GM20000 (cell line): ENCODE data around the gene HMGN4.

Source experiments
- DNase-seq: peaks from one replicate; pipeline ENCODE4 v3.0.0; 2012; ENCODE audit warnings: low spot score
- CTCF ChIP-seq: IDR thresholded peaks from 2 replicates; pipeline ENCODE4 v1.5.1; 2012; ENCODE audit warnings: mild to moderate bottlenecking, control low read depth; ENCODE audit errors: extremely low read depth, missing control alignments

HMGN4 gene

GRCh38 chr6:26576407-26576843 is 38.3 kb downstream of the HMGN4 start:
- DNase-seq: no peak
- no peak for TF ChIP-seq CTCF

- DNase-seq: no peak
- TF ChIP-seq CTCF: no peak
Observed at GRCh38 chr6:26576929-26577719, 39.0 kb downstream of the HMGN4 start.

- no peak for TF ChIP-seq CTCF
- no peak for DNase-seq
Observed at GRCh38 chr6:26577720-26578072, 39.5 kb downstream of the HMGN4 start.

DNA sequence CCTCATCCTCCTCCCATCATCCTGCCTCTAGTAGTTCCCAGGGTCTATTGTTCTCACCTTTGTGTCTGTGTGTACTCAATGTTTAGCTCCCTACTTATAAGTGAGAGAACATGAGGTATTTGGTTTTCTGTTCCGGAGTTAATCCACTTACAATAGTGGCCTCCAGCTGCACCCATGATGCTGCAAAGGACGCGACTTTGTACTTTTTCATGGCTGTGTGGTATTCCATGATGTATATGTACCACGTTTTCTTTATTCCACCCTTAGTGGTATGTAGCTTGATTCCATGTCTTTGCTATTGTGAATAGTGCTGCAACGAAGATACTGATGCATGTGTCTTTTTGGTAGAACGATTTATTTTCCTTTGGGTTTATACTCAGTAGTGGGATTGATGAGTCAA is 40.1 kb downstream of the HMGN4 start:
- TF ChIP-seq CTCF: no peak
- DNase-seq: no peak

DNA sequence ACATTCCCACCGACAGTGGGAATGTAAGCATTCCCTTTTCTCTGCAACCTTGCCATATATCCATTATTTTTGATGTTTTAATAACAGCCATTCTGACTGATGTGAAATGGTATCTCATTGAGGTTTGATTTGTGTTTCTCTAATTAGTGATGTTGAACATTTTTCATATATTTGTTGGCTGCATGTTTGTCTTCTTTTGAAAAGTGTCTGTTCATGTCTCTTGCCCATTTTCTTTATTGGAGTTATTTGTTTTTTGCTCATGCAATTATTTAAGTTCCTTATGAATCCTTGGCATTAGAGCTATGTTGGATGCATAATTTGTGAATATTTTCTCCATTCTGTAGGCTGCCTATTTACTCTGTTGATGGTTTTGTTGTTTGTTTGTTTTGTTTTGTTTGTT is 40.6 kb downstream of the HMGN4 start:
- TF ChIP-seq CTCF: no peak
- no peak for DNase-seq

DNA sequence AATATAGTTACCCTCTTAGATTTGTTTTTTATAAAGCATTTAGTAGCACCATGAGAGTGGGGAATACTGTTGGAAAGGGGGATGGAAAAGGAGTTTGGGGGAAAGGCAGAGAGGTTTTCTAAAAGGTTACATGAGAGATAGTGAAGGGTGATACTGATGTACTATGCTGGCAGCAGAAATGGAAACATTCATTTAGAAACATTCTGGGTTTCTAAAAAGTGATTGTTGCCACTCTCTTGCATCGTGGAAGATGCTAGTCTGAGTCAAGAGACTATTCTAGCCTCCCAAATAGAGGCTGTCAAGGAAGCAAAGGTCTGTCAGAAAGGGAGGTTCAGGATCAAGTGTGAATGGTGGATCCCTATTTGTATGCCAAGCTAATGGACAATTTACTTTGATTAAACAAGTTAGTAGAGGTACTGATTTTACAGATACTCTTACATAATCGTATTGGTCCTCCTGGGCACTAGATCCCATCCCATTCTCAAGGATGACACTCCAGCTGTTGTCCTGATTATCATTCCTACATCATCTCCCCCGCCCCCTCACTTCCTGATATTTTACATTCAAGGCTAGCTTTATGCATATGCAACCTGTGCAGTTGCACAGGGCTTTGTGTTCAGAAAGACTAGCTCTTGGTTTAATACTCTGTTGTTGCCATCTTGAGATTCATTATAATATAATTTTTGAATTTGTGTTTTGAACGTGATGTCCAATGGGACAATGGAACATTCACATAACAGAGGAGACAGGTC is 43.2 kb downstream of the HMGN4 start:
- DNase-seq: no peak

More for the DNA sequence above, 43.2 kb downstream of the HMGN4 start:
- no peak for TF ChIP-seq CTCF
